Naive B cell (primary cell): ENCODE data around the gene TRIM2. TPM values are rescaled to one million over a fixed set of nuclear protein-coding genes. Genes with fewer than 3 reads are reported as not detected.
A peak's percentile ranks its signal among the peaks of the same experiment; 100 is the strongest.

ENCODE experiments used
- ATAC-seq, 2 donors: fragments of 150-1000 bp; cut with Tn5 transposase; 2 replicates each; pipeline ENCODE4 v1.10.0; 2021; ENCODE audit warnings: low read depth in 2 of 2, mild to moderate bottlenecking in 2 of 2, moderate library complexity in 2 of 2
- DNase-seq: peaks from one replicate; pipeline ENCODE4 v3.0.0; 2022
- H3K27ac Mint-ChIP-seq, 6 donors: one replicate each; pipeline ENCODE4 v1.8.0; 2020 to 2022; ENCODE audit warnings: mild to moderate bottlenecking in 6 of 6, mixed read lengths in 6 of 6, moderate library complexity in 5 of 6, inconsistent platforms in 2 of 6
- H3K27me3 Mint-ChIP-seq, 3 donors: one replicate each; pipeline ENCODE4 v1.8.0; 2021 to 2022; ENCODE audit warnings: mixed read lengths in 3 of 3, mild to moderate bottlenecking in 1 of 3
- H3K36me3 Mint-ChIP-seq, 2 donors: one replicate each; pipeline ENCODE4 v1.8.0; 2020 to 2022; ENCODE audit warnings: mixed read lengths in 2 of 2, inconsistent platforms in 1 of 2, mild to moderate bottlenecking in 1 of 2
- H3K4me1 Mint-ChIP-seq, 3 donors: one replicate each; pipeline ENCODE4 v1.8.0; 2020 to 2022; ENCODE audit warnings: mixed read lengths in 3 of 3, inconsistent platforms in 1 of 3, mild to moderate bottlenecking in 1 of 3, moderate library complexity in 1 of 3
- H3K4me3 Mint-ChIP-seq, 8 donors: one replicate each; pipeline ENCODE4 v1.8.0; 2020 to 2022; ENCODE audit warnings: mild to moderate bottlenecking in 8 of 8, mixed read lengths in 8 of 8, moderate library complexity in 8 of 8, inconsistent platforms in 2 of 8
- H3K9me3 Mint-ChIP-seq, 7 donors: one replicate each; pipeline ENCODE4 v1.8.0; 2020 to 2022; ENCODE audit warnings: mixed read lengths in 7 of 7, mild to moderate bottlenecking in 5 of 7, inconsistent platforms in 2 of 7, moderate library complexity in 1 of 7
- polyA plus RNA-seq, 6 donors: library from polyadenylated mRNA; unstranded; fragments of 300-500 nt; fragmentation: Illumina TruSeq; gene quantifications; one replicate each; pipeline ENCODE4 v1.2.3, GENCODE V29; 2021; ENCODE audit warnings: low read depth in 6 of 6

TRIM2 gene
- polyA plus RNA-seq, 6 donors from 2014 or later, result 1.3 to 4.6 (median 2.6) TPM; not detected in 1

DNA sequence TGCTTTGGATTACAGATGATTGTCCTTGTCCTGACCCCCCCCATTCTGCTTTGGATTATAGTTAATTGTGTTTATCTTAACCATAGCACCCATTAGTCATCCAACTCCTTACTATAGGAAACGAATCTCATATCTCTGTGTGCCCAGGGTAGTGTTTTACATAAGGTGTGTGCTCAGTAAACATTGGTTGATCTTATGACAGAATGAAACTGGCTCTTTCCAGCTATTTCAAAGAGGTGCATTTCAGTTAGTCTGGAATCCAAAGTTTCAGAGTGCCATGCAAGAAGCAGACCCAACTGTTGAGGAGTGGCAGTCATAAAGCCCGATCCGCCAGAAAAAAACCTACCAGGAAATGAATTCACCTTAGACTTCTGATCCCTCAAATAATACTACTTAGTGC lies 14.7 kb downstream of the TRIM2 start:
- DNase-seq, result no peak
- Mint-ChIP-seq H3K4me3 (no peak overlapping the region), H3K27me3 (peaks cover 0 to 2% (median 0%) of the 10 kb centered on the region in 3 donors), H3K36me3 (no peaks in the 10 kb centered on the region), H3K27ac (no peak overlapping the region), H3K4me1 (peaks cover 13 to 28% (median 24%) of the 10 kb centered on the region in 3 donors), H3K9me3 (peaks cover 0 to 1% (median 0%) of the 10 kb centered on the region in 7 donors)
- no peak for ATAC-seq

DNA sequence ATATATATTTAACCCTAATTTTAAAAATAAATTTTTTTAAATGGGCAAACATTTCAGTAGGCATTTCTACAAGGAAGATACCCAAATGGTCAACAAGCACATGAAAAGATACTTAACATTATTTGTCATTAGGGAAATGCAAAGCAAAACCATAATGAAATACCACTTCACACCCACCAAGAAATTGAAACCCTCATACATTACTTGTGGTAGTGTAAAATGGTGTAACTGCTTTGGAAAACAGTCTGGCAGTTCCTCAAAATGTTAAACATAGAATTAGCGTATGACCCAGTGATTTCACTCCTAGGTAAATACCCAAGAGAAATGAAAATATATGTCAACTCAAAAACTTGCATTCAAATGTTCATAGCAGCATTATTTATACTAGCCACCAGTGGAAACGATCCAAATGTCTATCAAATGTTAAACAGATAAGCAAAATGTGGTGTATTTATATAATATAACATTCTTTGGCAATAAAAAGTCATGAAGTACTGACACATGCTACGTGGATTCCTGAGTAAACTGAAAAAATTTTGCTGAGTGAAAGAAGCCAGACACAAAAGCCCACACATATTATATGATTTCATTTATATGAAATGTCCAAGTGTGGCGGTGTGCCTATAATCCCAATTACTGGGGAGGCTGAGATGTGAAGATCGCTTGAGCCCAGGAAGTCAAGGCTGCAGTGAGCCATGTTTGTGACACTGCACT lies 16.6 kb downstream of the TRIM2 start:
- no peaks in the 10 kb centered on the region for H3K27me3 Mint-ChIP-seq
- ATAC-seq (no peak), DNase-seq (no peak)
- H3K9me3 Mint-ChIP-seq, result peaks cover 0 to 15% (median 12%) of the 10 kb centered on the region in 7 donors
- peaks cover 13 to 35% (median 32%) of the 10 kb centered on the region in 3 donors for H3K4me1 Mint-ChIP-seq
- peaks cover 0 to 12% of the 10 kb centered on the region in 2 donors for H3K36me3 Mint-ChIP-seq
- H3K27ac Mint-ChIP-seq, result peak overlapping the region in 3 of 6 donors; percentile 7 to 69 (median 24)
- peak overlapping the region in 4 of 8 donors; percentile 55 to 97 (median 78) for H3K4me3 Mint-ChIP-seq

DNA sequence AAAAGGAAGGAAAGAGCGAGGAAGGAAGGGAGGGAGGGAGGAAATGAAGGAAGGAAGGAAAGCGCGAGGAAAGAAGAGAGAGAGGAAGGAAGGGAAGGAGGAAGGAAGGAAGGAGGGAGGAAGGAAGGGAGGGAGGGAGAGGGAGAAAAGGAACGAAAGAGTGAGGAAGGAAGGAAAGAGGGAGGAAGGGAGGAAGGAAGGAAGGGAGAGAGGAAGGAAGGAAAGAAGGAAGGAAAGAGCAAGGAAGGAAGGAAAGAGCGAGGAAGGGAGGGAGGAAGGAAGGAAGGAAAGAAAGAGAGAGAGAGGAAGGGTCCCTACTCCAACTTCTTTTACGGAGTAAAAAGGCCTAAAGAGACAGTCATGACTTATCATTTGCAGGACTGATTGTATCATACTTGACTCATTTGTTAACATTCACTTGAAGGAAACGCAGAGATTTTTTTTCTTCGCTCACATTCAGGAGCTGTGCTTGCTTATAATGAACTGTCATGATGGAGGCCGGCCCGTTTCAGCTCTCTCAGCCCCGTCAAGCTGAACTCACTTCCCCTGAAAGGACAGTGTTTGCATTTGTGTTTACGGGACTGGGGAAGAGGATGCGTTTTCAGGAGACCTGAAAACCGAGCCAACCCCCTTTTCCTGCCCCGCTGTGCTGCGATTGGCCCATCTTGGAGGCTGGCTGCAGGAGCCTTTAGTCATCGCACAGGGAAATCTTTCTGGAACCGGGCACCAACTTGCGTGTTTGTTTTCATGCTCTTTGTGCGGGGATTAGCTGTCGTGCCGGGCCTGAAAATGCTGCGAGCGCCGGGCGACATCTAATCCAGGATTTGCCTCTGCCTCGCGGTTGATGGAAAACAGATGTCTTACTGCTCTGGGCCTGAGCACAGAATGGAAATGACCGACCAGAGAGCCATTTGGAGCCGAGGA lies 17.8 kb downstream of the TRIM2 start:
- Mint-ChIP-seq H3K4me1 (peaks cover 12 to 34% (median 31%) of the 10 kb centered on the region in 3 donors), H3K36me3 (peaks cover 0 to 12% of the 10 kb centered on the region in 2 donors), H3K9me3 (peaks cover 0 to 15% (median 12%) of the 10 kb centered on the region in 7 donors), H3K27ac (peak overlapping the region; percentile 69 to 88 (median 79)), H3K4me3 (peak overlapping the region; percentile 87 to 97 (median 92)), H3K27me3 (peaks cover 0 to 4% (median 0%) of the 10 kb centered on the region in 3 donors)
- ATAC-seq (peak; percentile 68 to 74), DNase-seq (peak; percentile 45)

DNA sequence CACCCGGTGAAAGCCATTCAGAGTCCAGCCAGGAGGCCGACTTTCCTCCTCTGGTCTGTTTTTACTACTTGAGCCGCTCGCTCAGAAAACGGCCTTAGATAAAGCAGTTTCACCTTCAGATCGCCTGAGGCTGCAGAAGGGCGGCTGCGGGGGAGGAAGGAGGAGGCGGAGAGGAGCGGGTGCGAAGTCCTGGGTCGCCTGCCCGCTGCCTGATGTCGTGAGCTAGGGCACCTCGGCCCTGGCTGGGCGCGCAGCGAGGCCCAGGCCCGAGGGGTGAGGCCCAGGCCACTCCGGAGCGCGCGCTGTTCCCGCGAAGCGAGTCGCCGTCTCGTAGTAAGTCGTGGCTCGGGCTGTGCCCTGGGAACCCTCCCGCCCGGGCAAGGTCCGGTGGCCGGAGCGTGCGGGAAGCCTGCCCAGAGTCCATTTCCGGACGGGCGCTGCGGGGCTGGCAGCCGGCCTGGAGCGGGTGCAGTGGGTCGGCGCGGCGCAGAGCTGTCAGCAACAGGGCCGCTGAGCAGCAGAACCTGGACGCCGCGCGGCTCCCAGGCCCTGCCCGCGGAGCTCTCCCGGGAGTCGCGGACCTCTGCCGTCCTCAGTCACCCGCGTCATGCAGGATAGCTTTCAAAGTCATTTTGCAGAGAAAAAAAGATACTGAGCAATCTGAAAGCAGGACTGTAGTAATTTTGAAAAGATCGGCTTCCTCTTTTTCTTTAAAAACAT lies 18.6 kb downstream of the TRIM2 start:
- Mint-ChIP-seq H3K4me3 (peak overlapping the region; percentile 87 to 97 (median 92)), H3K36me3 (peaks cover 0 to 12% of the 10 kb centered on the region in 2 donors), H3K4me1 (peaks cover 12 to 27% (median 24%) of the 10 kb centered on the region in 3 donors), H3K27ac (peak overlapping the region in 5 of 6 donors; percentile 69 to 88 (median 79)), H3K27me3 (peaks cover 0 to 9% (median 0%) of the 10 kb centered on the region in 3 donors), H3K9me3 (peaks cover 0 to 15% (median 12%) of the 10 kb centered on the region in 7 donors)
- ATAC-seq (peak; percentile 59 to 60), DNase-seq (peak; percentile 29)

DNA sequence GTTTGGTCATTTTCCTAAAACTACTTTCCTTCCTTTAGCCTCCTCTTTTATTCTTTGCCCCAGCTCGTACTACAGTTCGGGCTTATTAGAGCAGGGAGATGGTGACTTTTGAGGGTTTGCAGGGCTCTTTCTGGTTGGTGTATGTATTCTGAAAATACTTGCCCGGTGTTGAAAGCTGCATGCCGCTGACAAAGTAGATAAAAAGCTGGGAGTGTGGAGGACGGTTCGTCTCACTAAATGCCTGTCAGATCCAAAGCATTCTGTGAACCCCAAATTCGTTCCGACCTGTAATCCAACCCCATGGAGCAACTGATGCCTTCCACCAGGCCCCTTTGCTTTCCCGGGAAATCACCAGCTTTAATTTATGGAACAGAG lies 19.2 kb downstream of the TRIM2 start:
- H3K9me3 Mint-ChIP-seq, result peaks cover 0 to 15% (median 12%) of the 10 kb centered on the region in 7 donors
- ATAC-seq, result no peak
- H3K4me1 Mint-ChIP-seq, result peaks cover 12 to 27% (median 24%) of the 10 kb centered on the region in 3 donors
- H3K4me3 Mint-ChIP-seq, result peak overlapping the region; percentile 87 to 97 (median 92)
- H3K27me3 Mint-ChIP-seq, result peaks cover 0 to 13% (median 0%) of the 10 kb centered on the region in 3 donors
- H3K36me3 Mint-ChIP-seq, result peaks cover 0 to 12% of the 10 kb centered on the region in 2 donors
- H3K27ac Mint-ChIP-seq, result peak overlapping the region in 4 of 6 donors; percentile 14 to 69 (median 58)
- no peak for DNase-seq

DNA sequence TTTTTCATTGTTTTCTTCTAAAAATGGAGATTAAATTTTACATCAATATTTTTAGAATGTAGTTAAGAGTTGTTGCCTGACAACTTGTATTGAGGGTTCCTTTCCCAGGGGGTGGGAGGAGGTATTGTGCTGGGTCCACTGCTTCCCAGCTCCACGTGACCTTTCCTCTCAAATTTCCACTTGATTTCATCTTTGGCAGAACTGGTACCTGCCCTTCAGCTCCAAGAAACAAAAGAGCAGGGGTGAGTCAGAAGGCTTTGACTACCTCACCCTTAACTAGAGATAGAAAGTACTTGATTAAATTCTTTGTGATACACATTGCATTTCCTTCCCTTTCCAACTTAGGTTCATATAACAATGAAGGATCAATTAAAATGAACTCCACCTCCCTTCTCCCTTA lies 19.7 kb downstream of the TRIM2 start:
- H3K36me3 Mint-ChIP-seq, result peaks cover 0 to 12% of the 10 kb centered on the region in 2 donors
- peak overlapping the region in 2 of 6 donors; percentile 69 to 78 for H3K27ac Mint-ChIP-seq
- H3K4me1 Mint-ChIP-seq, result peaks cover 12 to 27% (median 24%) of the 10 kb centered on the region in 3 donors
- DNase-seq (no peak), ATAC-seq (no peak)
- H3K4me3 Mint-ChIP-seq, result peak overlapping the region; percentile 53 to 97 (median 92)
- H3K9me3 Mint-ChIP-seq, result peaks cover 0 to 15% (median 12%) of the 10 kb centered on the region in 7 donors
- H3K27me3 Mint-ChIP-seq, result peaks cover 0 to 13% (median 0%) of the 10 kb centered on the region in 3 donors

DNA sequence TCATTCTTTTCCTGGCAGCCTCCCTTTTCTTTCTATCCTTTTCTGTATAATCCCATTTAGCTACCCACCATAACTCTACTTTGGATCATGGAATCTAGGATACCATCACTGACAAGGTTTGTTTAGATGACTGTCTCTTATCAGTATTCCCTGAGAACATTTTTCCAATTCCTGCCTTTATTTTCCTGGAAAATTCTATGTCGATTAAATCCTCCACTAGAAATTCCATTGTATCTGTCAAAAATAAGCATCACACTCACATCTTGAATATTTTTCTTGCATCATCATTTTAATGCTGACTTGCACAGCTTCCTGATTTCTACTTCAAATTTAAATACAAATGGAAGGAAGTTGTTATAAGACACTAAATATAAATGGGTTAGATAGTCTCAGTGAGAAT lies 20.2 kb downstream of the TRIM2 start:
- Mint-ChIP-seq H3K4me1 (peaks cover 12 to 27% (median 24%) of the 10 kb centered on the region in 3 donors), H3K4me3 (peak overlapping the region in 6 of 8 donors; percentile 87 to 97 (median 92)), H3K27ac (no peak overlapping the region), H3K27me3 (peaks cover 0 to 13% (median 0%) of the 10 kb centered on the region in 3 donors), H3K36me3 (peaks cover 0 to 12% of the 10 kb centered on the region in 2 donors), H3K9me3 (peaks cover 0 to 15% (median 12%) of the 10 kb centered on the region in 7 donors)
- DNase-seq (no peak), ATAC-seq (no peak)

DNA sequence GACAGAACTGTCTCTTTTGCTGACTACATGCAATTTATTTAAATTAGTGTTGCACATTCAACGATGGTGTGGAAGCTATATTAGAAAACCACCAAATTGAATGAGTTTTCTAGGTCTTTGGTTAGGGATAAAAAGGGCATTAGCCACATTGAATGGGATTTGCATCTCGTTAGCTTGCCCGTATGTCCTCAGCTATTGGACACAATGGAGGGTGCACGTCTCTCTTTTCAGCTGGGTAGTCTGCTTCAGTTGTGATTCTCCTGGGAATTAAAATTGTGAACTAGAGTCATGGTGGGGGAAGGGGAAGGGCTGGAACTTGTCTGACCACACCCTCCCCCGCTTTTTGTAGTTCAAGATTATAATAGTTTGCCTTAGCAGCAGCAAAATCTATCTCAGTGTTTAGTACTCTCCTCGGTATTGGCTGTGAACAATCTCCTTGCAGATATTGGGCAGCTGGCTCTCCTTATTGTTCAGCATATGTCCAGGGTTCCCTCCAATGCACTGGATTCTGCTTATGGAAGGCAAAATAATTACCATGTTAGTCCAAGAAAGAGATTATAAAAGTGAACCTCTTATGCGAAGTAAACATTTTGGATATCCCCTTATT lies 23.3 kb downstream of the TRIM2 start:
- peak overlapping the region in 1 of 8 donors; percentile 23 for H3K4me3 Mint-ChIP-seq
- no peak for DNase-seq
- no peak for ATAC-seq

DNA sequence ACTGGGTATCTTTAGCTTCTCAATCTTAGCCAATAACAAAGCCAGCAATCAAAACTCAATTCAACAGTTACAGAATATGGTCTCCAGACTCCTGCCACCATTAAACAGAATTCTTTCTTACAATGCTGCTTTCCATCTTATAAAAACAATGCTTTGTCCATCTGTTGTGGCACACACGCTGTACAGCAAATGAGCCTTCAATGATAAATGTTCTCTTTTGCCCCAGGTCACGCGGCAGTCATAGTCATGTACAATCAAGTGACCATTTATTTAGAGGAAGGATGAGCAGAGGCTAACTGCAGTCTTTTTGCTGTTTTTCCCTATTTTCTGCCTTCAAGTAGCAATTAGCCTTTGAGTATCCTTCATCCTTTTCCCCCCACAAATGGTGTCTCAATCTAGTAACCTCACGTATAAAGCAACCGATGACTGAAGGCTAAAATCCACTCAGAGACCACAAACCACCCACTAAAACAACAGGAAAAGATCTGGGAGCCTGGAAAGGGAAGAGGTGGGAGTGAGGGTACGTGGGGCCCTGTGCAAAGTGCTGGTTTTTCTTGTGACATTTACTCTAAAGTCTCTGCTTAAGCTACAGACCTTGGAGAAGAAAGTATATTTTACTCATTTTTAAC lies 24.4 kb downstream of the TRIM2 start:
- peaks cover 7 to 26% (median 11%) of the 10 kb centered on the region in 3 donors for H3K27me3 Mint-ChIP-seq
- peaks cover 0 to 15% (median 11%) of the 10 kb centered on the region in 7 donors for H3K9me3 Mint-ChIP-seq
- peaks cover 12 to 24% (median 18%) of the 10 kb centered on the region in 3 donors for H3K4me1 Mint-ChIP-seq
- peak overlapping the region in 2 of 6 donors; percentile 1 to 8 for H3K27ac Mint-ChIP-seq
- no peak overlapping the region for H3K4me3 Mint-ChIP-seq
- peaks cover 0 to 12% of the 10 kb centered on the region in 2 donors for H3K36me3 Mint-ChIP-seq
- DNase-seq (no peak), ATAC-seq (no peak)

More for the DNA sequence above, 23.3 kb downstream of the TRIM2 start:
- Mint-ChIP-seq H3K4me1 (peaks cover 8 to 21% (median 13%) of the 10 kb centered on the region in 3 donors), H3K27me3 (peaks cover under 1 to 18% (median 1%) of the 10 kb centered on the region in 3 donors), H3K27ac (peak overlapping the region in 1 of 6 donors; percentile 13), H3K36me3 (peaks cover 0 to 12% of the 10 kb centered on the region in 2 donors), H3K9me3 (peaks cover 0 to 15% (median 11%) of the 10 kb centered on the region in 7 donors)

DNA sequence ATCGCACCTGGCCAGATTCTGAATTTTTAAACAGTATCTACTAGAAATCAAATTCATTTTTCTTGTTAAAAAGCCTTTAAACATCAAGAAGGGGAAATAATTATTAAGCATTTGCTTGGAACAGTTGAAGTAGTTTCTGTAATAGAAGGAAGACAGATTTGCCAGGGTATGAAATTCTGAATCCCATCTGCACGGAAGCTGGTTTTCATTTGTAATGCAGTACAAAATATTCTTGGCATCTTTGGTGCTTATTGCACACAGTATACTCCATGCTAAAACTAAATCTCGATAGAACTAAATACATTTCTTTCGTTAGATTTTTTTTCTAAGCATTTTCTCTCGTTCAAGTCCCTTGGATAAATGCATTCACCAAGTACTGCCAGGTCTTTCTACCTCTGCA lies 25.3 kb downstream of the TRIM2 start:
- no peak for DNase-seq
- Mint-ChIP-seq H3K9me3 (peaks cover 0 to 10% (median 6%) of the 10 kb centered on the region in 7 donors), H3K27ac (no peak overlapping the region), H3K27me3 (peaks cover 7 to 26% (median 11%) of the 10 kb centered on the region in 3 donors), H3K4me1 (peaks cover 6 to 18% (median 16%) of the 10 kb centered on the region in 3 donors), H3K4me3 (no peak overlapping the region), H3K36me3 (peaks cover 0 to 9% of the 10 kb centered on the region in 2 donors)
- ATAC-seq, result no peak

DNA sequence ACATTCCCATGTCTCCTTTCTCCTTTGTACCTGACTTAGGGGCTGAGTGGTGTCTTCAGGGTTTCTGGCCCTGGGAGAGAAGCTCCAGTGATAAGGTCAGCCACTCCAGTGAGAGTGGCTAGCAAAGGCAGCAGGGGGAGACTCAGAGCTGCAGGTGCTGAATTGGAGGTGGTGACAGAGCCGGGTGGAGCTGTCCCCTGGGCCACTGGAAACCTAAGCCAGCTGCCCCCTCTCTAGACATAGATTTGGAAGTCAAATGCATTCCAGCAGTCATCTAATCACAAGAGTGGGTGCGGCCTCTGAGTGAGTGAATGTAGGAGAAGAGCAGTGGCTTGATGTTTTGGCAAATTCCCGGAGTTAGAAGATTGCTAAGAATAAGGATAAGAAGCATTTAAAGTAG lies 28.5 kb downstream of the TRIM2 start:
- DNase-seq, result no peak
- no peaks in the 10 kb centered on the region for H3K36me3 Mint-ChIP-seq
- peaks cover 6 to 14% (median 10%) of the 10 kb centered on the region in 3 donors for H3K4me1 Mint-ChIP-seq
- peaks cover 7 to 27% (median 15%) of the 10 kb centered on the region in 3 donors for H3K27me3 Mint-ChIP-seq
- H3K27ac Mint-ChIP-seq, result peak overlapping the region in 1 of 6 donors; percentile 43
- no peaks in the 10 kb centered on the region for H3K9me3 Mint-ChIP-seq
- H3K4me3 Mint-ChIP-seq, result no peak overlapping the region
- ATAC-seq, result peak in 1 of 2 donors; percentile 30
